Cerebellar cortex (tissue), 1 donor: ENCODE results near the gene CCNB3.

Experiments used
- DNase-seq: peaks from one replicate; pipeline ENCODE4 v3.0.0-alpha.2; 2015; ENCODE audit warnings: low spot score

CCNB3 gene

GRCh38 chrX:50375481-50376267 lies 171.1 kb downstream of the CCNB3 start:
- no peak for DNase-seq

GRCh38 chrX:50381729-50382415 lies 177.3 kb downstream of the CCNB3 start:
- no peak for DNase-seq

- DNase-seq = no peak
Observed at GRCh38 chrX:50386520-50386919, 182.0 kb downstream of the CCNB3 start.

GRCh38 chrX:50393902-50394301 lies 189.3 kb downstream of the CCNB3 start:
- DNase-seq = no peak
